ENCODE results near the gene ARL17B. TPM values are rescaled to one million over a fixed set of nuclear protein-coding genes. Genes with fewer than 3 reads are reported as not detected.
"Not testable (repeated sequence)": the region's sequence is repeated elsewhere in the genome, so short reads cannot be mapped to it uniquely, and the experiment has no call there.

Gene ARL17B
- total RNA-seq, 2 donors from 2014 or later: 20.1 to 39.7 TPM

- not testable (repeated sequence) for H3K4me1 ChIP-seq (replicated peaks)
- 3% methylated on average over 31 of the region's 38 CpGs for WGBS
Measured at GRCh38 chr17:46243505-46243904, 118.1 kb downstream of the ARL17B start.

GRCh38 chr17:46231359-46231758, 130.2 kb downstream of the ARL17B start:
- 70% methylated on average over 8 of the region's 8 CpGs for WGBS
- DNase-seq (ENCODE audit: low spot score); H3K27me3 ChIP-seq (replicated peaks; ENCODE audit: insufficient read depth); intact Hi-C loops (cut with DNase I); H3K36me3 ChIP-seq; H3K4me1 ChIP-seq (replicated peaks); H3K27ac ChIP-seq; H3K9me3 ChIP-seq; H3K4me3 ChIP-seq: not testable (repeated sequence)

More at GRCh38 chr17:46243505-46243904, 118.1 kb downstream of the ARL17B start:
- H3K27ac ChIP-seq; H3K9me3 ChIP-seq; H3K36me3 ChIP-seq; H3K4me3 ChIP-seq; intact Hi-C loops (cut with DNase I); H3K27me3 ChIP-seq (replicated peaks; ENCODE audit: insufficient read depth); DNase-seq (ENCODE audit: low spot score): not testable (repeated sequence)

GRCh38 chr17:46225274-46225794, 136.2 kb downstream of the ARL17B start:
- H3K27me3 ChIP-seq (replicated peaks; ENCODE audit: insufficient read depth); H3K9me3 ChIP-seq; intact Hi-C loops (cut with DNase I); H3K4me1 ChIP-seq (replicated peaks); H3K36me3 ChIP-seq: not testable (repeated sequence)
- H3K27ac ChIP-seq: peak overlapping the region; percentile 45 to 61
- DNase-seq (ENCODE audit: low spot score): peak; percentile 88
- peak overlapping the region; percentile 65 to 78 for H3K4me3 ChIP-seq
- WGBS: 0% methylated on average over 11 of the region's 22 CpGs
- peak; percentile 71 for TF ChIP-seq POLR2AphosphoS5 (IDR thresholded peaks at IDR 0.05)
- peak in 1 of 4 experiments; percentile 13 for TF ChIP-seq CTCF (IDR thresholded peaks at IDR 0.05)

GRCh38 chr17:46224864-46225263, 136.7 kb downstream of the ARL17B start:
- H3K9me3 ChIP-seq; H3K27me3 ChIP-seq (replicated peaks; ENCODE audit: insufficient read depth); H3K36me3 ChIP-seq; DNase-seq (ENCODE audit: low spot score); H3K4me1 ChIP-seq (replicated peaks); intact Hi-C loops (cut with DNase I): not testable (repeated sequence)
- peak overlapping the region; percentile 65 to 78 for H3K4me3 ChIP-seq
- H3K27ac ChIP-seq: peak overlapping the region; percentile 45 to 61
- WGBS: no CpG with 5 or more reads among the region's 54 CpGs

Small RNAs within 50 kb of the gene (small RNA-seq; reads per million reads assigned to genes)
- gene RN7SL656P: 0 reads per million in 2 donors

Other genes starting within 250 kb of the ARL17B start
- gene KANSL1, start 168.3 kb downstream of the ARL17B start, total RNA-seq: 100 to 1,000 TPM in 1 of 2 donors, 10 to 100 TPM in 1; 60.4 to 109 TPM
- 1 to 10 TPM; 2.8 to 3.3 TPM for gene LRRC37A, start 66.6 kb downstream of the ARL17B start, total RNA-seq
- 10 to 100 TPM; 16.6 to 18.2 TPM for gene LRRC37A2, start 150.7 kb upstream of the ARL17B start, total RNA-seq
- gene ARL17A, start 217.9 kb upstream of the ARL17B start, total RNA-seq: 1 to 10 TPM; 7.9 to 8.5 TPM
- gene NSF, start 228.9 kb upstream of the ARL17B start, total RNA-seq: 10 to 100 TPM; 24.7 to 48.1 TPM

All from prostate gland (tissue), 2 donors.